Measurements from ENCODE around the gene TCEANC2. TPM values are rescaled to one million over a fixed set of nuclear protein-coding genes. Genes with fewer than 3 reads are reported as not detected.
"Not testable (repeated sequence)": the region's sequence is repeated elsewhere in the genome, so short reads cannot be mapped to it uniquely, and the experiment has no call there.

TCEANC2 gene
- total RNA-seq, 3 donors from 2014 or later: 4.6 to 6.8 (median 5.4) TPM

- Mint-ChIP-seq H3K4me1 (ENCODE audit: low read depth) (no peaks in the 10 kb centered on the region), H3K36me3 (ENCODE audit: insufficient read depth) (no peaks in the 10 kb centered on the region), H3K27me3 (ENCODE audit: low read depth) (peaks cover 14% of the 10 kb centered on the region), H3K9me3 (no peaks in the 10 kb centered on the region), H3K4me3 (no peak overlapping the region)
- ATAC-seq (no peak), DNase-seq (no peak)
Observed at GRCh38 chr1:54016343-54017282, 36.8 kb upstream of the TCEANC2 start.

DNA sequence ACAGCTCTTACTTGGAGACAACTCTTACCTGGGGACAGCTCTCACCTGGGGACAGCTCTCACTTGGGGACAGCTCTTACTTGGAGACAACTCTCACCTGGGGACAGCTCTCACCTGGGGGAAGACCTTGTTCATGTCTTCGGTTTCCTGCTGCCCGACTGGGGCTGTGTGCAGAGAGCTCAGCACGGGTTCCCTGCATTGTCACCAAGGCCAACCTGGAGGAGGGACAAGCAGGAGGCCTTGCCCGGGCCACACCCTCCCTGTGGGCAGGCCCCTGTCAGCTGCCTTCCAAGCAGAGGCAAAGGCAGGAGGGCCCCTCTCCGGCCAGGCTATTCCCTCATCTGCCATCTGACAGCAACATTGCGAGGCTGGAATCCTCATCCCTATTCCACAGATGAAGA is 35.4 kb upstream of the TCEANC2 start, which contains the start of gene LDLRAD1:
Gene LDLRAD1 (minus strand): TSS at position 208 of the 400 bp plus-strand sequence. CDS start 74 bp downstream, at position 134.
- DNase-seq: no peak

DNA sequence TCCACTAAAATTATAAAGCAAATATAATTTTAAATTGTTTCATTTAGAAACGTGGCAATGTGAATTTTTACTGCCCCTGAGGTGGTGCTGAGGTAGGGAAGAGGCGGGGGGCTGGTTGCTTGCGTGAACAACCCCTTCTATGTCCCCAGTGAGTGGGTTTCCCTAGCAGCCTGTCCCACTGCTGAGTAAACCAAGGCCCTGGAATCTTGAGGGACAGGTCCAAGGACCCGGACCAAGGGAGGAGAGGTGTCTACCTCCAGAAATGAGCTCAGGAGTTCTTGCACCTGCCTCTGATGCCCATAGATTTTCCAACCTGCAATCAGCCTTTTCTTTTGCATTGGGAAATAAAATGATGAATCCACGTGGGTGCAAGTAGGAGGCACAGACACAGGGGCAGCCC is 34.8 kb upstream of the TCEANC2 start:
- ATAC-seq (no peak), DNase-seq (no peak)
- H3K4me3 Mint-ChIP-seq: no peak overlapping the region
- peaks cover 8% of the 10 kb centered on the region for H3K27me3 Mint-ChIP-seq (ENCODE audit: low read depth)
- no peaks in the 10 kb centered on the region for H3K36me3 Mint-ChIP-seq (ENCODE audit: insufficient read depth)
- no peaks in the 10 kb centered on the region for H3K4me1 Mint-ChIP-seq (ENCODE audit: low read depth)
- no peaks in the 10 kb centered on the region for H3K9me3 Mint-ChIP-seq

More for the DNA sequence above, 35.4 kb upstream of the TCEANC2 start, which contains the start of gene LDLRAD1:
- ATAC-seq: no peak
- H3K36me3 Mint-ChIP-seq (ENCODE audit: insufficient read depth): no peaks in the 10 kb centered on the region
- H3K27me3 Mint-ChIP-seq (ENCODE audit: low read depth): peaks cover 11% of the 10 kb centered on the region
- H3K4me3 Mint-ChIP-seq: no peak within 1 kb of the TSS
- H3K9me3 Mint-ChIP-seq: no peaks in the 10 kb centered on the region
- H3K4me1 Mint-ChIP-seq (ENCODE audit: low read depth): no peaks in the 10 kb centered on the region

- not testable (repeated sequence) for ATAC-seq, DNase-seq, H3K4me3 Mint-ChIP-seq
Observed at GRCh38 chr1:54019562-54020176, 33.7 kb upstream of the TCEANC2 start.

GRCh38 chr1:54024358-54024757 is 29.1 kb upstream of the TCEANC2 start:
- Mint-ChIP-seq H3K4me1 (ENCODE audit: low read depth) (no peaks in the 10 kb centered on the region), H3K27me3 (ENCODE audit: low read depth) (no peaks in the 10 kb centered on the region), H3K9me3 (no peaks in the 10 kb centered on the region), H3K4me3 (no peak overlapping the region), H3K36me3 (ENCODE audit: insufficient read depth) (no peaks in the 10 kb centered on the region)
- ATAC-seq: no peak
- DNase-seq: no peak

More at GRCh38 chr1:54019562-54020176, 33.7 kb upstream of the TCEANC2 start:
- not testable (repeated sequence) for H3K4me1 Mint-ChIP-seq (ENCODE audit: low read depth); H3K27me3 Mint-ChIP-seq (ENCODE audit: low read depth); H3K36me3 Mint-ChIP-seq (ENCODE audit: insufficient read depth); H3K9me3 Mint-ChIP-seq

GRCh38 chr1:54024811-54025210 is 28.6 kb upstream of the TCEANC2 start:
- not testable (repeated sequence) for H3K36me3 Mint-ChIP-seq (ENCODE audit: insufficient read depth); H3K27me3 Mint-ChIP-seq (ENCODE audit: low read depth)

GRCh38 chr1:54027848-54028247 is 25.6 kb upstream of the TCEANC2 start:
- no peaks in the 10 kb centered on the region for H3K4me1 Mint-ChIP-seq (ENCODE audit: low read depth)
- DNase-seq (no peak), ATAC-seq (no peak)
- H3K36me3 Mint-ChIP-seq (ENCODE audit: insufficient read depth): peaks cover 11% of the 10 kb centered on the region
- H3K27me3 Mint-ChIP-seq (ENCODE audit: low read depth): no peaks in the 10 kb centered on the region
- no peak overlapping the region for H3K4me3 Mint-ChIP-seq
- no peaks in the 10 kb centered on the region for H3K9me3 Mint-ChIP-seq

More at GRCh38 chr1:54024811-54025210, 28.6 kb upstream of the TCEANC2 start:
- not testable (repeated sequence) for DNase-seq; H3K9me3 Mint-ChIP-seq; H3K4me1 Mint-ChIP-seq (ENCODE audit: low read depth); H3K4me3 Mint-ChIP-seq; ATAC-seq

DNA sequence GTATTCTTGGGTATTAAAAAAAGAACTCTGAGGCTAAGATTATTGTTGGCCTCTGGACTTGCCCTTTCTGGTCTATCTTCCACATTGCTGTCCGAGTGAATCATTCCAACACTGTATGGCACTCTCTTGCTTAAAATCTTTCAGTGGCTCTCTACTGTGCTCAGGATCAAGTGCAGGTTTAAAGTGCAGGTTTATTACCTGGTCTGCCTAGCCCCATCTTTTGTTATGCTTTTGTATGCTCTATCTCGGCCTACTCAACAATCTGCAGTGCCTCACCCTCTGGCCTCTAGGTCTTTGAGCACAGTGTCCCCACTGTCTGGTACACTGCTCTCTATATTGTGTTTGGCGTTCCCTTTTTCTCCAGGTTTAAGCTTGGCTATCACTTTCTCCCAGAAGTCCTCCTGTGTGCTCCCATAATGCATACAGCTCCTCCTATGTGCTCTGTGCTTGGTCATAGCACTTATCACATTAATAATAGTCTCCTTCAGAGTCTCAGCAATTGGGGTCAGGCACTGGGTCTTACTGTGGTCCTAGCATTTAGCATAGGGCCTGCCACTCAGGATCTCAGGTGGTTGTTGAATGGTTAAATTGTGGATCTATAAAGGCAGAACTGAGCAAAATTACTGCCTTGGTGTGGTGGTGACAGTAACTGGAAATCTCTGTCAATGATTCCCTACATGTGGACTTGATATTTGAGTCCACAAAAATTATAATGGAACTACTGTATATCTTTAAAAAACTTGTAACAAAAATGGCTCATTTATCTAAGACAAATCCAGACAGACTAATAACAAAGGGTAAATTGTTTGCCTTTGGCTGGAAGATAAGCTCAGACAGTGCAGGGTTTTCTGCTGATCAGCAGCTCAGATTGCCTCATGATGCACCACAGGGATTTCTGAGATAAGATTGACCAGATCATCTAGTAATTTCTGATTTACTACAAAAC is 24.8 kb upstream of the TCEANC2 start:
- no peaks in the 10 kb centered on the region for H3K27me3 Mint-ChIP-seq (ENCODE audit: low read depth)
- H3K36me3 Mint-ChIP-seq (ENCODE audit: insufficient read depth): peaks cover 12% of the 10 kb centered on the region
- DNase-seq (no peak), ATAC-seq (no peak)
- H3K9me3 Mint-ChIP-seq: no peaks in the 10 kb centered on the region
- H3K4me3 Mint-ChIP-seq: no peak overlapping the region
- no peaks in the 10 kb centered on the region for H3K4me1 Mint-ChIP-seq (ENCODE audit: low read depth)

GRCh38 chr1:54037476-54037875 is 15.9 kb upstream of the TCEANC2 start:
- DNase-seq: no peak
- Mint-ChIP-seq H3K9me3 (no peaks in the 10 kb centered on the region), H3K27me3 (ENCODE audit: low read depth) (no peaks in the 10 kb centered on the region), H3K4me1 (ENCODE audit: low read depth) (no peaks in the 10 kb centered on the region), H3K4me3 (no peak overlapping the region), H3K36me3 (ENCODE audit: insufficient read depth) (peaks cover 31% of the 10 kb centered on the region)
- ATAC-seq: no peak

DNA sequence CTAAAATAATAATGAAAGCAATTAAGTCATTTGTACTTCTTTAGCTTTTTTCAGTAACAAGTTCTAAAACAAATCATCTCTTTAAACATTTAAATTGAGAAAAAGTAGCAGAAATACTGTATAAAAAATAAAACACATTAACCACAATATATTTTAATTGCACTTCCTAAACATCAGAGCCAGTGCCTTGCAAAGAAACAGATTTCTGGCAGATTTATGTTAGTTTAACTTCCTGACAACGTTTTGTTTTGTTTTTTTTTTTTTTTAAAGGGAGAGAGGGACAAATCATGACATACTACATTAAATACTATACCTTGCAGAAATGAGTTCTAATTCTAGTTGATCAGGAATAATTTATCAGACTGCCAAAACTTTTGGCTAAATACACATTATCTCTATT is 11.6 kb upstream of the TCEANC2 start:
- DNase-seq: no peak
- Mint-ChIP-seq H3K4me1 (ENCODE audit: low read depth) (peaks cover 16% of the 10 kb centered on the region), H3K27me3 (ENCODE audit: low read depth) (no peaks in the 10 kb centered on the region), H3K9me3 (no peaks in the 10 kb centered on the region), H3K4me3 (no peak overlapping the region), H3K36me3 (ENCODE audit: insufficient read depth) (peaks cover 38% of the 10 kb centered on the region)
- no peak for ATAC-seq

- DNase-seq (no peak), ATAC-seq (no peak)
- no peaks in the 10 kb centered on the region for H3K27me3 Mint-ChIP-seq (ENCODE audit: low read depth)
- no peak overlapping the region for H3K4me3 Mint-ChIP-seq
- H3K9me3 Mint-ChIP-seq: no peaks in the 10 kb centered on the region
- peaks cover 25% of the 10 kb centered on the region for H3K36me3 Mint-ChIP-seq (ENCODE audit: insufficient read depth)
- peaks cover 40% of the 10 kb centered on the region for H3K4me1 Mint-ChIP-seq (ENCODE audit: low read depth)
Observed at GRCh38 chr1:54045496-54045895, 7.9 kb upstream of the TCEANC2 start.

DNA sequence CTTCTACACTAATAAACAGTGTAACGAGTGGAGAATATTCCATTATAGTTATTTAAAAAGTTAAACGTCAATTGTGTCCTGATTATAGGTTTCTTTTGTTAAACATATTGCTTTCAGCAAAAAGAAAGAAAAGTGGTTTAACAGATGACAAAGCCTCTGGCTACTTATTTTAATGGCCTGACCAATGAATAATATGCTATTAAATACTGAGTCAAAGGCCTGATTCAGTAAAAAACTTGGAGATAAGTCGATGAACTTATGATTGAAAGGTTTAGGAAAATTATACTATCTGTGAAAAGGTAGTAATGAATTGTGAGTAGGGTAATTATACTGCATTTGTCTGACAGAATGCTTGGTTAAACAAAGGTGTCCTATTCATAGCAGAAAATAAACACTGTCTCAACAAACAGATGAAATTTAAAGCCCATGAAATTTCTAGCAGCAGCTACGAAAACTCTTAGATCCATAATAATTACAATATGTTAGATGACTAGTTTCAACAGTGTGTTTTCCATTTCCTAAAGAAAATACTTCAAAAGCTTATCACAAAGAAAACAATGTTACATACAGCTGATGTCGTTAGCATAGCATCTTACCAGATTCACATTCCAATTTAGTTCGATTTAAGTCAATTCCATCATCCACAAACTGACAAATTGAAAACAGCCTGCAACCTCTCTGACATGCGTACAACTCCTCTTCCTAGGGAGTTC is 6.6 kb upstream of the TCEANC2 start:
- Mint-ChIP-seq H3K4me3 (no peak overlapping the region), H3K27me3 (ENCODE audit: low read depth) (no peaks in the 10 kb centered on the region), H3K36me3 (ENCODE audit: insufficient read depth) (peaks cover 21% of the 10 kb centered on the region), H3K9me3 (no peaks in the 10 kb centered on the region), H3K4me1 (ENCODE audit: low read depth) (peaks cover 40% of the 10 kb centered on the region)
- DNase-seq: no peak
- no peak for ATAC-seq

GRCh38 chr1:54047384-54048305 is 5.8 kb upstream of the TCEANC2 start:
- H3K9me3 Mint-ChIP-seq: no peaks in the 10 kb centered on the region
- H3K4me1 Mint-ChIP-seq (ENCODE audit: low read depth): peaks cover 40% of the 10 kb centered on the region
- ATAC-seq (no peak), DNase-seq (no peak)
- H3K4me3 Mint-ChIP-seq: no peak overlapping the region
- peaks cover 16% of the 10 kb centered on the region for H3K36me3 Mint-ChIP-seq (ENCODE audit: insufficient read depth)
- H3K27me3 Mint-ChIP-seq (ENCODE audit: low read depth): no peaks in the 10 kb centered on the region
